Peyer's patch (tissue), 4 donors: ENCODE data around the gene METTL26.

Experiments
- POLR2A ChIP-seq, 2 donors: fragments of 450-650 bp; IDR thresholded peaks; one replicate each; pipeline ENCODE4 v1.5.1; 2017; ENCODE audit warnings: antibody characterized with exemption in 2 of 2, mild to moderate bottlenecking in 2 of 2, moderate library complexity in 2 of 2
- TF ChIP-seq, protein P1 (sequence below), 6 experiments: fragments of 450-650 bp in 4 of 6; fragments of 200-600 bp in 2 of 6; sonication (generic) in 1 of 6; IDR thresholded peaks; one replicate each; pipeline ENCODE4 v1.5.1; 2017 to 2019; ENCODE audit warnings: antibody characterized with exemption in 6 of 6, mild to moderate bottlenecking in 3 of 6, moderate library complexity in 1 of 6

GRCh38 chr16:610513-611381, 25.4 kb downstream of the METTL26 start:
- TF ChIP-seq, protein P1, sequence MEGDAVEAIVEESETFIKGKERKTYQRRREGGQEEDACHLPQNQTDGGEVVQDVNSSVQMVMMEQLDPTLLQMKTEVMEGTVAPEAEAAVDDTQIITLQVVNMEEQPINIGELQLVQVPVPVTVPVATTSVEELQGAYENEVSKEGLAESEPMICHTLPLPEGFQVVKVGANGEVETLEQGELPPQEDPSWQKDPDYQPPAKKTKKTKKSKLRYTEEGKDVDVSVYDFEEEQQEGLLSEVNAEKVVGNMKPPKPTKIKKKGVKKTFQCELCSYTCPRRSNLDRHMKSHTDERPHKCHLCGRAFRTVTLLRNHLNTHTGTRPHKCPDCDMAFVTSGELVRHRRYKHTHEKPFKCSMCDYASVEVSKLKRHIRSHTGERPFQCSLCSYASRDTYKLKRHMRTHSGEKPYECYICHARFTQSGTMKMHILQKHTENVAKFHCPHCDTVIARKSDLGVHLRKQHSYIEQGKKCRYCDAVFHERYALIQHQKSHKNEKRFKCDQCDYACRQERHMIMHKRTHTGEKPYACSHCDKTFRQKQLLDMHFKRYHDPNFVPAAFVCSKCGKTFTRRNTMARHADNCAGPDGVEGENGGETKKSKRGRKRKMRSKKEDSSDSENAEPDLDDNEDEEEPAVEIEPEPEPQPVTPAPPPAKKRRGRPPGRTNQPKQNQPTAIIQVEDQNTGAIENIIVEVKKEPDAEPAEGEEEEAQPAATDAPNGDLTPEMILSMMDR (IDR thresholded peaks at IDR 0.05), result peak; percentile 2 to 80 (median 74)
- TF ChIP-seq POLR2A (IDR thresholded peaks at IDR 0.05), result no peak
